ENCODE results near the gene MGRN1. TPM values are rescaled to one million over a fixed set of nuclear protein-coding genes. Genes with fewer than 3 reads are reported as not detected.

The MGRN1 gene
- total RNA-seq, 2 donors from 2014 or later = 66.9 to 71.4 TPM

- peaks cover 3% of the 10 kb centered on the region for H3K27me3 Mint-ChIP-seq (ENCODE audit: insufficient read depth)
- H3K27me3 ChIP-seq (ENCODE audit: control insufficient read depth, insufficient read depth, low read length, poor library complexity, severe bottlenecking) = no peaks in the 10 kb centered on the region
- peaks cover 23% of the 10 kb centered on the region for H3K36me3 ChIP-seq (ENCODE audit: control insufficient read depth, insufficient read depth, low read length)
- no peaks in the 10 kb centered on the region for H3K9me3 Mint-ChIP-seq
- peaks cover 2% of the 10 kb centered on the region for H3K4me1 Mint-ChIP-seq
- H3K27ac ChIP-seq (ENCODE audit: low read depth, low read length) = no peak overlapping the region
- H3K4me1 ChIP-seq (ENCODE audit: control insufficient read depth, insufficient read depth, low read length) = no peaks in the 10 kb centered on the region
- H3K27ac Mint-ChIP-seq = peak overlapping the region; percentile 92
- H3K36me3 Mint-ChIP-seq (ENCODE audit: low read depth) = peaks cover 21% of the 10 kb centered on the region
- WGBS, 2 experiments (ENCODE audit: insufficient coverage in 1 of 2, insufficient read length in 1 of 2) = 26 to 45% methylated on average over 7 to 16 of the region's 17 CpGs
- H3K9ac ChIP-seq (ENCODE audit: extremely low read depth, low read length, poor library complexity, severe bottlenecking) = peak overlapping the region; percentile 64
- H3K4me3 Mint-ChIP-seq = peak overlapping the region; percentile 88
- H3K9me3 ChIP-seq (ENCODE audit: control insufficient read depth, low read length) = no peaks in the 10 kb centered on the region
- H3K4me3 ChIP-seq (ENCODE audit: low read length) = peak overlapping the region; percentile 97
- DNase-seq = no peak
- TF ChIP-seq, protein P1, sequence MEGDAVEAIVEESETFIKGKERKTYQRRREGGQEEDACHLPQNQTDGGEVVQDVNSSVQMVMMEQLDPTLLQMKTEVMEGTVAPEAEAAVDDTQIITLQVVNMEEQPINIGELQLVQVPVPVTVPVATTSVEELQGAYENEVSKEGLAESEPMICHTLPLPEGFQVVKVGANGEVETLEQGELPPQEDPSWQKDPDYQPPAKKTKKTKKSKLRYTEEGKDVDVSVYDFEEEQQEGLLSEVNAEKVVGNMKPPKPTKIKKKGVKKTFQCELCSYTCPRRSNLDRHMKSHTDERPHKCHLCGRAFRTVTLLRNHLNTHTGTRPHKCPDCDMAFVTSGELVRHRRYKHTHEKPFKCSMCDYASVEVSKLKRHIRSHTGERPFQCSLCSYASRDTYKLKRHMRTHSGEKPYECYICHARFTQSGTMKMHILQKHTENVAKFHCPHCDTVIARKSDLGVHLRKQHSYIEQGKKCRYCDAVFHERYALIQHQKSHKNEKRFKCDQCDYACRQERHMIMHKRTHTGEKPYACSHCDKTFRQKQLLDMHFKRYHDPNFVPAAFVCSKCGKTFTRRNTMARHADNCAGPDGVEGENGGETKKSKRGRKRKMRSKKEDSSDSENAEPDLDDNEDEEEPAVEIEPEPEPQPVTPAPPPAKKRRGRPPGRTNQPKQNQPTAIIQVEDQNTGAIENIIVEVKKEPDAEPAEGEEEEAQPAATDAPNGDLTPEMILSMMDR (conservative IDR thresholded peaks at IDR 0.05) = no peak
Observed at GRCh38 chr16:4733211-4733742, 108.7 kb downstream of the MGRN1 start.

DNA sequence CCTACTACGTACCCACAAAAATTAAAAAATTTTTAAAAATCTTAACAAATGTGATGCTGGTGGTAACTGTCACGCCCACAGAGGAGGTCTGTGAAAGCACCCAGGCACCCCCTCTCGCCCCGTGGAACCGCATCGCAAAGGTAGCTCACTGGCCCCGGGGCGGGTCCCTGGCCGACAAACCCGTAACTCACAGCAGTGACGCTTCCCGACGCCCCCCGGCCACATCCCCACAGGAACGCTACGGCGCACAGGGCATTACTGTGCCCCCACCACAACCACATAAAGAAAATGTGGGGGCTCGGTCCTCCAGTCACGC lies 109.1 kb downstream of the MGRN1 start:
- WGBS, 2 experiments (ENCODE audit: insufficient coverage in 1 of 2, insufficient read length in 1 of 2) = 0% methylated on average over 11 to 19 of the region's 19 CpGs
- Mint-ChIP-seq H3K9me3 (no peaks in the 10 kb centered on the region), H3K4me3 (peak overlapping the region; percentile 88), H3K36me3 (ENCODE audit: low read depth) (peaks cover 17% of the 10 kb centered on the region), H3K4me1 (peaks cover 2% of the 10 kb centered on the region), H3K27me3 (ENCODE audit: insufficient read depth) (peaks cover 3% of the 10 kb centered on the region), H3K27ac (peak overlapping the region; percentile 92)
- DNase-seq = no peak
- H3K36me3 ChIP-seq (ENCODE audit: control insufficient read depth, insufficient read depth, low read length) = peaks cover 19% of the 10 kb centered on the region
- H3K4me1 ChIP-seq (ENCODE audit: control insufficient read depth, insufficient read depth, low read length) = no peaks in the 10 kb centered on the region
- peak overlapping the region; percentile 97 for H3K4me3 ChIP-seq (ENCODE audit: low read length)
- H3K9me3 ChIP-seq (ENCODE audit: control insufficient read depth, low read length) = no peaks in the 10 kb centered on the region
- TF ChIP-seq, protein P1 (conservative IDR thresholded peaks at IDR 0.05) = no peak
- peak overlapping the region; percentile 99 for H3K27ac ChIP-seq (ENCODE audit: low read depth, low read length)
- H3K9ac ChIP-seq (ENCODE audit: extremely low read depth, low read length, poor library complexity, severe bottlenecking) = peak overlapping the region; percentile 64
- H3K27me3 ChIP-seq (ENCODE audit: control insufficient read depth, insufficient read depth, low read length, poor library complexity, severe bottlenecking) = no peaks in the 10 kb centered on the region

GRCh38 chr16:4734063-4734729 lies 109.6 kb downstream of the MGRN1 start, which contains the start of the genes ANKS3 and DNAAF8:
TSS of gene ANKS3 (minus strand) at chr16:4734271. CDS start at chr16:4730149, 4,122 bp downstream.
TSS of gene DNAAF8 (plus strand) at chr16:4734537. CDS start at chr16:4736515, 1,978 bp downstream.
- 0 to 1% methylated on average over 21 to 70 of the region's 70 CpGs for WGBS, 2 experiments (ENCODE audit: insufficient coverage in 1 of 2, insufficient read length in 1 of 2)
- no peaks in the 10 kb centered on the region for H3K9me3 Mint-ChIP-seq
- H3K4me3 ChIP-seq (ENCODE audit: low read length) = peak within 1 kb of the TSS; percentile 97

More at GRCh38 chr16:4734063-4734729, 109.6 kb downstream of the MGRN1 start, which contains the start of the genes ANKS3 and DNAAF8:
- peak within 1 kb of the TSS; percentile 99 for H3K27ac ChIP-seq (ENCODE audit: low read depth, low read length)
- Mint-ChIP-seq H3K36me3 (ENCODE audit: low read depth) (peaks cover 12% of the 10 kb centered on the region), H3K27ac (peak within 1 kb of the TSS; percentile 96), H3K4me1 (peaks cover 2% of the 10 kb centered on the region), H3K4me3 (peak within 1 kb of the TSS; percentile 88), H3K27me3 (ENCODE audit: insufficient read depth) (peaks cover 3% of the 10 kb centered on the region)
- H3K4me1 ChIP-seq (ENCODE audit: control insufficient read depth, insufficient read depth, low read length) = no peaks in the 10 kb centered on the region
- peaks cover 14% of the 10 kb centered on the region for H3K36me3 ChIP-seq (ENCODE audit: control insufficient read depth, insufficient read depth, low read length)
- peak within 1 kb of the TSS; percentile 88 for H3K9ac ChIP-seq (ENCODE audit: extremely low read depth, low read length, poor library complexity, severe bottlenecking)
- peak; percentile 99 for DNase-seq
- no peaks in the 10 kb centered on the region for H3K27me3 ChIP-seq (ENCODE audit: control insufficient read depth, insufficient read depth, low read length, poor library complexity, severe bottlenecking)
- H3K9me3 ChIP-seq (ENCODE audit: control insufficient read depth, low read length) = no peaks in the 10 kb centered on the region
- TF ChIP-seq, protein P1 (conservative IDR thresholded peaks at IDR 0.05) = no peak
